Measurements from ENCODE around the gene MRPL39.

The MRPL39 gene

DNA sequence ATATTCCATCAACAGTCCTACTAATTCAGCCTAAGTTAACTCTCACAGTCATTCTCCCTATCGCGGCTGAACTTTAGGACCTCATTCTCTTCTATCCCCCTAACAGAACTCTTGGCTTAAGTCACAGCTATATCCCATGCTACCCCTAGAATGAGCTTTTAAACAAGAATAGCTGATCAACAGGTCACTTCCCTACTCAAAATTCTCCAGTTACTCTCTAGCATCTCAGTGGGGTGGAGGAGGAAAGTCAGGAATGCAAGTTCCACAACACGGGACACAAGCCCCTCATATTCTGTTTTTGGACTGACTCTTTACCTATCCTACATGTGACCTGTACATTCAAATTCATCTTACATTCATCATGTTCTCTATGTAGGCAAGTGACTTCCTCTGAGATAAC, 21.0 kb downstream of the MRPL39 start:
- no peak for DNase-seq (ENCODE audit: low spot score in 2 of 2)
- Mint-ChIP-seq H3K4me3 (no peak overlapping the region), H3K27me3 (no peaks in the 10 kb centered on the region), H3K27ac (ENCODE audit: low read depth) (peak overlapping the region; percentile 69), H3K36me3 (ENCODE audit: insufficient read depth) (peaks cover 38% of the 10 kb centered on the region), H3K9me3 (no peaks in the 10 kb centered on the region), H3K4me1 (peaks cover 10% of the 10 kb centered on the region)
- ATAC-seq (replicated peaks; ENCODE audit: extremely low read depth, poor library complexity, severe bottlenecking) = no peak

DNA sequence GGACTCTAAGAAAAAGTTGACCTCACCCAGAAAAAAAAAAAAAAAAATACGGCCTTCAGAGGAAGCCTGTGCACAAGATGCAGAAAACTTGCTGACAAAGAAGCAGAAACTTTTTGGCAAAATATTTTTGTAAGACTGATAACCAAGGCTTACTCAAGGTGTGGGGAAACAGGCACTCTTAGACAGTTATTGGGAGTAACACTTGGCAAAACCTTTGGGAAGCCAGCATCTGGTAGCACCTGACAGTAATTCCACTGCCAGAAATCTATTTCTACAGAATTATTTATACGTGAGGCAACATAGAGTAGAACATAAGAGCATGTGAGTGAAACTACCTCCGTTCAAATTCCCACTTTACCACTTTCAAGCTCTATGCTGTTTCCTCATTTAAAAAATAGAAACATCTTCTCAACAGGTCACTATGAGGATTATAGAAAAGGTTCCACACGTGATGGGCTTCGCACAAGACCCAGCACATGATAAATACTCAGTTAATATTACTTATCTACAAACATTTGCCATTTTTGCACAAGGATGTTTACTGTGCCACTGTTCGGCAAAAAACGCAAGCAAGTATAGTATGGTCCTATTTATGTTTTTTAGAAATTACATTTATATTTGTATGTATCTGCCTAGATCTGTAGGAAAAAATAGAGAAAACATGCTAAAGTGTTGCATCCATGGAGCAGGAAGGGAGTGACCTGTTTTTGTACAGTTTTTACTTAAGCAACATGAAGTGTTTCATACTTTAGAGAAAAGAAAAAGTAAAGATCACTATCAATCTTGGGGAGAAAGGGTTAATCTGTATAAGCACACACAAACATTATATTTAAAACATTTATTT, 22.2 kb downstream of the MRPL39 start:
- no peak overlapping the region for H3K4me3 Mint-ChIP-seq
- peaks cover 29% of the 10 kb centered on the region for H3K36me3 Mint-ChIP-seq (ENCODE audit: insufficient read depth)
- no peak overlapping the region for H3K27ac Mint-ChIP-seq (ENCODE audit: low read depth)
- H3K9me3 Mint-ChIP-seq = no peaks in the 10 kb centered on the region
- H3K27me3 Mint-ChIP-seq = no peaks in the 10 kb centered on the region
- H3K4me1 Mint-ChIP-seq = peaks cover 10% of the 10 kb centered on the region
- DNase-seq (ENCODE audit: low spot score in 2 of 2) = no peak
- no peak for ATAC-seq (replicated peaks; ENCODE audit: extremely low read depth, poor library complexity, severe bottlenecking)

DNA sequence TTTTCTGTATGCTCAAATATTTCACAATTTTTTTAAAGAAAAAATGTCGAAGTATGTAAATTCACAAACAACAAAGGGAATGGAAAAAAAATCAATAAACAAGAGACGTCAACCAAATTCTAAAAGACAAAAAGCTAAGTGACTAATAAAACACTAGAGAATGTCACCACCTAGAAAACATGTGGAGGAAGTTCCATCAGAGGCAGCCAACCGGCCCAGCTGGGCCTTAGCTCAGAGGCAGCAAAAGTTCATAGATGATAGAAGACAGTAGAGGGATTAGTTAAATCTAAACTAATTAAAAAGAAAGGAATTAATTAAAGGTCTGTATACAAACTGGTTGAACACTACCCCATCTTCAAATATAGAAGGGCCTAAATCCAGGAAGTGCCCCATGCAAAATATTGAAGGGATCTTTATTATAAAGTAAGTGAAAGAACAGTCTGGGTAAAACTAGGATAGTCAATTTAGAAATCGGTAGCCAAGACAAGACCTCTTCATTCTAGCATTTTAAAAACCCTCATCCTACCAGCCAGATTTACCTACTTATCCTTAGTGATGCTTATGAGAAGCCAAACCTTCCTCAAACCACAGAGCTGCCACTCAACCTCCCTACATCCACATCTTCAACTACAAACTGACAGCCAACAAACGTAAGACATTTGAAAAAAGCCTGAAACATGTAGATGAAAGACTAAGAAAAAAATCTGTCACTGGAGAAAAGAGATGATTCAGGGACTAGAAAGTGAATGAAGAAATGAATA, 23.7 kb downstream of the MRPL39 start:
- peaks cover 19% of the 10 kb centered on the region for H3K36me3 Mint-ChIP-seq (ENCODE audit: insufficient read depth)
- H3K4me1 Mint-ChIP-seq = peaks cover 12% of the 10 kb centered on the region
- H3K9me3 Mint-ChIP-seq = no peaks in the 10 kb centered on the region
- DNase-seq (ENCODE audit: low spot score in 2 of 2) (no peak), ATAC-seq (replicated peaks; ENCODE audit: extremely low read depth, poor library complexity, severe bottlenecking) (no peak)
- no peak overlapping the region for H3K4me3 Mint-ChIP-seq
- no peaks in the 10 kb centered on the region for H3K27me3 Mint-ChIP-seq
- H3K27ac Mint-ChIP-seq (ENCODE audit: low read depth) = no peak overlapping the region

DNA sequence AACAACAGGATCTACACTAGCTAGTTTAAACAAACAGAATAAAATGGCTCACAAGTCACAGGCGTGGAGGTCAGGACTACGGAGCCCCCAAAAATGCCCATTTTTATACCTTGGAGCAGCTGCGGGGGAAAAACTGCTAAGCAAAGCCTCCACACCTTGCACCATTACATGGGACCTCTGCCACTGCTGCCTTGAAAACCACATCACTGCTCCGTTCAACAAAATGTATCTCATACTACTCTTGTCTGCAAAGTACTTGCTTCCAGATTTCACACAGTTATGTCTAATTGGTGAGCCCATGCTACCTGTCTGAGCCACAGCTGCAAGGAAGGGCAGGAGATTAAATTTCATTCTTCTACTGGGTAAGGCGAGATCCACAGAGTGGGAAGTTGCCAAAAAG, 24.4 kb downstream of the MRPL39 start:
- H3K27ac Mint-ChIP-seq (ENCODE audit: low read depth) = peak overlapping the region; percentile 12
- H3K36me3 Mint-ChIP-seq (ENCODE audit: insufficient read depth) = peaks cover 17% of the 10 kb centered on the region
- H3K4me1 Mint-ChIP-seq = peaks cover 17% of the 10 kb centered on the region
- DNase-seq (ENCODE audit: low spot score in 2 of 2) = no peak
- no peaks in the 10 kb centered on the region for H3K9me3 Mint-ChIP-seq
- ATAC-seq (replicated peaks; ENCODE audit: extremely low read depth, poor library complexity, severe bottlenecking) = no peak
- no peaks in the 10 kb centered on the region for H3K27me3 Mint-ChIP-seq
- H3K4me3 Mint-ChIP-seq = no peak overlapping the region

DNA sequence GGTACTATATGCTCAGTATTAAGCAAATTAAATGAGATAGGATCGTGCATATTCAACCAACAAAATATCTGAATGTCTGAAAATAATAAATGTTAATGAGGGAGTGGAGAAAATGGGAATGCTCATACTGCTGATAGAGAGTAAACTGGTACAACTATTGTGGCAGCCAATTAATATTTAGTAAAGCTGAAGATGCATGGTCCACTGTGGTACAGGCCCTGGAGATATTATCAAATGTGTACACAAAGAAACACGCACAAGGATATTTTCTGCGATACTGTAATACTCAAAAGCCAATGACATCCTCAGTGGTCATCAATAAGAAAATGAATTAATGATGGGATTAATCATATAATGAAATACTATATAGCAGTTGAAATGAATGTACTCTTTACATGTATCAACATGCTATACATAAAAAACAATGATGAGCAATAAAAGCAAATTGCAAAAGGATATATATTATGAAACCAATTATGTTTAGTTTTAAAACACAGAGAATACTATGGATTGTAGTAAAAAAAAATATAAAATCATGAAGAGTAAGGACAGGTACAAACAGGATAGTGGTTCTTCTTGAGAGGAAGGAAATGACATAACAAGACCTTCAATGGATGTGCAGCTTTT, 25.0 kb downstream of the MRPL39 start:
- Mint-ChIP-seq H3K9me3 (no peaks in the 10 kb centered on the region), H3K4me3 (no peak overlapping the region), H3K36me3 (ENCODE audit: insufficient read depth) (peaks cover 17% of the 10 kb centered on the region), H3K4me1 (peaks cover 17% of the 10 kb centered on the region), H3K27me3 (no peaks in the 10 kb centered on the region), H3K27ac (ENCODE audit: low read depth) (peak overlapping the region; percentile 12)
- ATAC-seq (replicated peaks; ENCODE audit: extremely low read depth, poor library complexity, severe bottlenecking) (no peak), DNase-seq (ENCODE audit: low spot score in 2 of 2) (no peak)

DNA sequence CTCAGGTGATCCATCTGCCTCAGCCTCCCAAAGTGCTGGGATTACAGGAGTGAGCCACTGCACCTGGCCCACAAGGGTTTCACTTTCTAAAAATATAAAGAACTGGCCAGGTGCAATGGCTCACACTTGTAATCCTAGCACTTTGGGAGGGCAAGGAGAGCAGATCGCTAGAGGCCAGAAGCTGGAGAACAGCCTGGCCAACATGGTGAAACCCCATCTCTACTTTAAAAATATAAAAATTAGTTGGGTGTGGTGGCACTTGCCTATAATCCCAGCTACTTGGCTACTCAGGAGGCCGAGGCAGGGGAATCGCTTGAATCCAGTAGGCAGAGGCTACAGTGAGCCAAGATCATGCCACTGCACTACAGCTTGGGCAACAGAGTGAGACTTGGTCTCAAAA, 25.7 kb downstream of the MRPL39 start:
- peaks cover 15% of the 10 kb centered on the region for H3K36me3 Mint-ChIP-seq (ENCODE audit: insufficient read depth)
- peak overlapping the region; percentile 12 for H3K27ac Mint-ChIP-seq (ENCODE audit: low read depth)

DNA sequence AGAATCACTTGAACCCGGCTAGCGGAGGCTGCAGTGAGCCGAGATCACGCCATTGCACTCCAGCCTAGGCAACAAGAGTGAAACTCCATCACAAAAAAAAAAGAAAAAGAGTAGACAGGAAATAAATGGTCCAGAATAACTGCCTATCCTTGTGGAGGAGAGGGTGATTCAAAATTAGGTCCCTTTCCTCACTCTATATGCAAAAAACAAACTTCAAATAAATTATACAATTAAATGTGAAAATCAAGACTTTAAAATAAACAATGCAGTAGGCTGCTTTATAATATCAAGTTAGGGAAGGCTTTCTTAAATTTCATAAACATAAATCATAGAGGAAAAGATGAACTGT, 26.4 kb downstream of the MRPL39 start:
- no peaks in the 10 kb centered on the region for H3K27me3 Mint-ChIP-seq
- DNase-seq (ENCODE audit: low spot score in 2 of 2) (no peak), ATAC-seq (replicated peaks; ENCODE audit: extremely low read depth, poor library complexity, severe bottlenecking) (no peak)
- H3K27ac Mint-ChIP-seq (ENCODE audit: low read depth) = no peak overlapping the region
- no peak overlapping the region for H3K4me3 Mint-ChIP-seq
- peaks cover 7% of the 10 kb centered on the region for H3K4me1 Mint-ChIP-seq
- peaks cover 17% of the 10 kb centered on the region for H3K36me3 Mint-ChIP-seq (ENCODE audit: insufficient read depth)
- H3K9me3 Mint-ChIP-seq = no peaks in the 10 kb centered on the region

More for the DNA sequence above, 25.7 kb downstream of the MRPL39 start:
- Mint-ChIP-seq H3K27me3 (no peaks in the 10 kb centered on the region), H3K9me3 (no peaks in the 10 kb centered on the region), H3K4me1 (peaks cover 14% of the 10 kb centered on the region), H3K4me3 (no peak overlapping the region)
- DNase-seq (ENCODE audit: low spot score in 2 of 2) (no peak), ATAC-seq (replicated peaks; ENCODE audit: extremely low read depth, poor library complexity, severe bottlenecking) (no peak)

DNA sequence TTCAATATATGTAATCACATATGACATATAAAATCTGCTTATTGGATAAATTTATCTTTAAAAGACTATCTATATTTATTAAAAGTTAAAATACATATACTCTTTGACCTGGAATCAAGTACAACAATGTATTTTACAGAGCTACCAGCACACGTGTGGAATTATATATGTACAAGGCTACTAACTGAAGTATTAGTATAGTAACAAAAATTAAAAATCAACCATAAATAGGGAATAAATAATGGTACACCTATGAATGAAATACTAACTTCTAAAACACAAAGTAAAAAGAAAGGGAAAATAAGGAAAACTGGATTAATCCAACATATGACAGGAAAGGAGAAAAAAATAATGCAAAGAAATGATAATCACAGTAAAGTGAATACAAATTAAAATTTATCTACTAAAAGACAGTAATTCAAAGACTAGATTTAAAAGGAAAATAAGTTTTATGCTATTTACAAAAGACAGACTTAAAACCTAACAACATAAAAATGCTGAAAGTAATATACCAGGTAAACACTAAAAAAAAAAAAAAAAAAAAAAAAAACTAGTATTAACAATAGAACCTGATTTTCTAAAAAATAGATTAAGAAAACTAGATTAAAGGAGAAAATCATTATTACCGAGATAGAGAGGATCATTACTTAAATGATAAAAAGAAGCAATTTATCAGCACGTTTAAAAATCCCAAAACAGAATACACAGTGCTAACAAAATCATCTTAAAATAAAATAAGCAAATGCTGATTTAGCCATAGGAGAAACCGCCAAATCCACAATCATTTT, 27.9 kb downstream of the MRPL39 start:
- H3K36me3 Mint-ChIP-seq (ENCODE audit: insufficient read depth) = peaks cover 13% of the 10 kb centered on the region
- no peak overlapping the region for H3K27ac Mint-ChIP-seq (ENCODE audit: low read depth)
- no peaks in the 10 kb centered on the region for H3K27me3 Mint-ChIP-seq
- no peaks in the 10 kb centered on the region for H3K9me3 Mint-ChIP-seq
- no peak overlapping the region for H3K4me3 Mint-ChIP-seq
- DNase-seq (ENCODE audit: low spot score in 2 of 2) (no peak), ATAC-seq (replicated peaks; ENCODE audit: extremely low read depth, poor library complexity, severe bottlenecking) (no peak)
- peaks cover 11% of the 10 kb centered on the region for H3K4me1 Mint-ChIP-seq

DNA sequence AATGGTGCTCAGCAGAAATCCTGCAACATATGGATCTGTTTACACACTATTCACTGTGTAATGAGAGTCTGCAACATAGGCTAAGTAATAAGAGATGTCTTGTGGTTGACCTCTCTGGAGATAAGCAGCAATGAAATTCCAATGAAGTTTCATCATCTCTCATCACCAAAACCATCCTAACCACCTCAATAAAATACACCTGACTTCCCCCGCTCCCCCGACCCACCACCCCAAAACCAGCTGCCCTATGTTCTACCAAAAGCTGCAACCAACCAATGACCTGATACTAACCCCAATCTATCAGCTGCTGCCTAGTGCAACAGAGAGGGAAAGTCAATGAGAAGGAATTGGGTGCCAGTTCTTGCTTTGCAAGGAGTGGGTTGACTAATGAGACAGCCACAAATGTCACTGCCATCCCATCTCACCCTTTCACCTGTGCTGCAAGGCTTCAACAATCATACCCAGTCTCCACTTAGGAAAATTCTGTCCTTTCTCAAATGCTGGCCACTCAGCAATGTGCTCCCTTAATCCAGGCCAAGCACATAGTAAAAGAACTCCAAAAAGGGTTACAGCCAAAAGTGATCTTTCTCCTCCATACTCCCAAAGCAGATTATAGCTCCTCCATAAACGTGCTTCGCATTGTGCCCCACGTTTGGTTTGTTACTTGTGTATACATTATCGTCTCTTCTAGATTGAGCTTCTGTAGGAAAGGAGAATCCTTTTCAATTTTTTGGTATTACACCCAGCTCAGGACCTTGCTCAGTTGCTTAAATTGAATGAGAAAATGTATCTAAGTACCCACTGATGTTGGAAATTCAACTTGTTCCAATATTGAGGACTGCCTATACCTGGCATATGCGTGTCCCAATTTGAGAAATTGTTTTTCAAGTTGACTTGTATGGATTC, 29.0 kb downstream of the MRPL39 start:
- no peak overlapping the region for H3K27ac Mint-ChIP-seq (ENCODE audit: low read depth)
- DNase-seq (ENCODE audit: low spot score in 2 of 2) = no peak
- no peak overlapping the region for H3K4me3 Mint-ChIP-seq
- no peaks in the 10 kb centered on the region for H3K27me3 Mint-ChIP-seq
- H3K36me3 Mint-ChIP-seq (ENCODE audit: insufficient read depth) = peaks cover 15% of the 10 kb centered on the region
- peaks cover 19% of the 10 kb centered on the region for H3K4me1 Mint-ChIP-seq
- H3K9me3 Mint-ChIP-seq = no peaks in the 10 kb centered on the region
- no peak for ATAC-seq (replicated peaks; ENCODE audit: extremely low read depth, poor library complexity, severe bottlenecking)

DNA sequence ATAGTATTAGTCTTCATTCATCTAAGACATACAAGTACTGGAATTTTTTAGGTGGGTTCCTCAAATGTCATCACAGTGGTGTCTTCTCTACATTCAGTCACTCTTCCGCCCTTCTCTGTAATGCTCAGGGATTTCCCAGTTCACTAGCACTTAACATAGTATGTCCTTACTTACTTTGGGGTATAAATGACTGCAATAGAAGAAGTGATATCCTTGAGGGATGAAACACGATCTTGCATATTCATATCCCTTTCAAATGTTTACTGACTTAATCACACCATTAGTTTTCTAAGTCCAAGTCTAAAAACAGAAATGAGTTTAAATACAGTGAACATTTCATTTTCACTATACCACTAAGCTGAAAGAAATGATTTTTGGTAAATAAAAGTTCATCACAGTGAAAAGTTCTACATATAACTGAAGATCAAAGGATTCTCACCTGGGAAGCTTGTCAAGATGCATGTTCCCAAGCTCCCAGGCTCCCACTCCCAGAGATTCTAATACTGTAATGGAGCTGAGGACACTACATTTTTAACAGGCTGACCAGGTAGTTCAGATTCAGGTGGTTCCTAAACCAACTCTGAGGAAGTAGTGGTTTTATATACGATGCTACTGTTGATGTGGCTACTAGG, 29.7 kb downstream of the MRPL39 start:
- ATAC-seq (replicated peaks; ENCODE audit: extremely low read depth, poor library complexity, severe bottlenecking) = no peak
- DNase-seq (ENCODE audit: low spot score in 2 of 2) = no peak
- H3K27ac Mint-ChIP-seq (ENCODE audit: low read depth) = no peak overlapping the region
- H3K4me1 Mint-ChIP-seq = peaks cover 26% of the 10 kb centered on the region
- H3K4me3 Mint-ChIP-seq = no peak overlapping the region
- no peaks in the 10 kb centered on the region for H3K27me3 Mint-ChIP-seq
- peaks cover 19% of the 10 kb centered on the region for H3K36me3 Mint-ChIP-seq (ENCODE audit: insufficient read depth)
- H3K9me3 Mint-ChIP-seq = no peaks in the 10 kb centered on the region

DNA sequence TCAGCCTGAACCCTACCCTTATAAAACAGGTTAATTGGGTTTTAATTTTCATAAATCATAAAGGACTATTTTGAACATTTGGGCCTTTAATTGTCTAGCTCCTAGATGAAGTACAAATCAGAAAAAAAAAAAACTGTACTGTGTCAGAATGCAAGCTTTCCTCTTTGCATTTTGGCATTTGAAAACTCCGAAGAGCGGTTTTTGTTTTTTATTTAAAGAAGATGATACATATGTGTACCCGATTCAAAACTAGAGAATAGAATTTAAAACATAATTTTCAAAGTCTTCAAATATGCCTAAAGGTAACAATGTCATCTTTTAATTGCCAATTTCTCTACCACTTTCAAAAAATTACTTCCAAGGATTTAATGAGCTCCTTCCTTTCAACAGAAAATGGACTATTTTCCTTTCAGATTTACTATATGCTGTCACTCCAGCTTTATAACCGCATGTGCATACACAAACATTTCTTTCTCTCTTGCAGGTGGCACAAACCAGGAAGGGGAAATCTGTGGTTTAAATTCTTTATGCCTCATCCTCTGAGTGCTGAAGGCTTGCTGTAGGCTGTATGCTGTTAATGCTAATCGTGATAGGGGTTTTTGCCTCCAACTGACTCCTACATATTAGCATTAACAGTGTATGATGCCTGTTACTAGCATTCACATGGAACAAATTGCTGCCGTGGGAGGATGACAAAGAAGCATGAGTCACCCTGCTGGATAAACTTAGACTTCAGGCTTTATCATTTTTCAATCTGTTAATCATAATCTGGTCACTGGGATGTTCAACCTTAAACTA, 33.7 kb downstream of the MRPL39 start:
- peak overlapping the region; percentile 93 for H3K27ac Mint-ChIP-seq (ENCODE audit: low read depth)
- peak overlapping the region; percentile 73 for H3K4me3 Mint-ChIP-seq
- ATAC-seq (replicated peaks; ENCODE audit: extremely low read depth, poor library complexity, severe bottlenecking) = peak; percentile 72
- H3K9me3 Mint-ChIP-seq = no peaks in the 10 kb centered on the region
- no peaks in the 10 kb centered on the region for H3K27me3 Mint-ChIP-seq
- H3K4me1 Mint-ChIP-seq = peaks cover 43% of the 10 kb centered on the region
- H3K36me3 Mint-ChIP-seq (ENCODE audit: insufficient read depth) = peaks cover 17% of the 10 kb centered on the region
- DNase-seq (ENCODE audit: low spot score in 2 of 2) = peak in 1 of 2 donors; percentile 12
